ENCODE results near the gene DERL2.

- TF ChIP-seq CTCF (IDR thresholded peaks at IDR 0.05; ENCODE audit: poor library complexity) (no peak), EZH2 (IDR thresholded peaks at IDR 0.05; ENCODE audit: borderline replicate concordance) (no peak)
Observed at GRCh38 chr17:5472511-5472910, 13.5 kb downstream of the DERL2 start.
